GM21576 (cell line): Measurements from ENCODE around the gene GYS1.
"Not testable (repeated sequence)": the region's sequence is repeated elsewhere in the genome, so short reads cannot be mapped to it uniquely, and the experiment has no call there.

Experiments used
- ATAC-seq: cut with Tn5 transposase; IDR thresholded peaks from one replicate; pipeline ENCODE4 v1.9.1; 2021; ENCODE audit warnings: mild to moderate bottlenecking, moderate library complexity; ENCODE audit not compliant: unreplicated experiment

Gene GYS1

DNA sequence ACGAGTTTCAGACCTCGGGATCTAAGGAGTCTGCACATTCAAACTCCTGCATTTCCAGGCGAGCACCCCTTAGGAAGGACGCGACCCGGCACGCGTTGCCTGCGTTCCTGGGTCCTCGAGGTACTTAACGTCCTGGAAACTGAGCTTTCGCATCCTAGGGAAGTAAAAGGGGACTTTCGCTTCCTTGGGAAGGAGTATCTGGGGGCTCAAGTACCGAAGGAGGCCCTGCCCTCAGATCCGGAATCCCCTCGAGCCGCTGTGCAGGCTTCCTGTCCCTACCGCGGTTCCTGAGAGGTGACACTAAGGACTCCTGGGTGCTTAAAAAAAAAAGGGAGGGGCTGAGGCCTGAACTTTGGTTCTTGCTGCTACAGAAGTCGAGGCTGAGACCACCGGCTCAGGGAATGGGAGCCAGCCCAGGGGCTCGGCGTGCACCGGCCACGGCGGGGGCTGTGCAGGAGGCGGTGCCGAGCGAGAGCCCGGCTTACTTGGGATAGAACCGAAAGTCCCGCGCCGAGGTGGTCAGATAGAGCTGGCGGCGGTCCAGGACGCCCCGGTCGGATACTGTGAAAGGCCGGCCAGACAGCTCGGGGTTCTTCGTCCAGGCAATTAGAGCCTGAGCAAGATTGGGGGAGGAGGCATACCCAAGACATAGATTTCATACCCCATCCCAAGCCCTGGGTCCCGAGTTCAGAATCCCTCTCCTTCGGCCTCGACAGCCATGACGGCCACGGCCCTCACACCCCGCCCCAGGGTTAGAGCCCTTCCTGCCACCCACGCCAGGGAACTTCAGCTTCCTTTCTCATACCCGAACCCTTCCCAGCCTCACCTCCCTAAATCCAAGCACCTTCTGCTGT, 25.5 kb upstream of the GYS1 start:
- not testable (repeated sequence) for ATAC-seq

DNA sequence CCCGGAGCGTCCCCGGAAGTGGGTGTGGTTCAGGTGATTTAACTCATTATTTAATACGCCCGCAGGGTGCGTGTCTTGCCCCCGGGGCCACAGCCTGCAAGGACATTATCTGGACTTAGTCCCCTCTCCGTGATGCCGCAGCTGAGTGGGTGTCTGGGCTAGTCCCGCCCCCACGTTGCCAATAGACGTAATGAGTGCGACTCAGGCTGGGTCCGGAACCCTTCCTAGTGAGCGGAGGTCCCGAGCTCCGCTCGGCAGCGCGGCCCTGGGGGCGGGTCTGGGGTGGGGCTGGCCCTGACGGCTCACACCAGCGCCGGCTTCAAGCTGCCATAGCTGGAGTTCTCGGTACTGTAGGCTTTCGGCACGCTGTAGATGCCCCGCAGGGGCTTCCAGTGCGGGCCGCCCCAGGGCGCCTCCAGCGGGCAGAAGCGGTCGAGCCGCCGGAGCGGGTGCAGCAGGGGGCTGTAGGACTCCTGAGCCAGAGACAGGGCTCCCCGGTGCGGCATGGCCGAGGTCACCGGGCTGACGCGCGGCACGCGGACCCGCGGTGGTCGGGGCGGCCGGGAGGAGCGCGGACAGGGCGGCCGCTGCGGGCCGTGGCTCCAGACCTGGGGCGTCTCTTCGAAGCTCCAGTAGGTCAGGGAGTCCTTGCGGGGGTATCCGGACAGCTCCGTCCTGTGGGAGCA, 24.7 kb upstream of the GYS1 start:
- ATAC-seq: no peak

DNA sequence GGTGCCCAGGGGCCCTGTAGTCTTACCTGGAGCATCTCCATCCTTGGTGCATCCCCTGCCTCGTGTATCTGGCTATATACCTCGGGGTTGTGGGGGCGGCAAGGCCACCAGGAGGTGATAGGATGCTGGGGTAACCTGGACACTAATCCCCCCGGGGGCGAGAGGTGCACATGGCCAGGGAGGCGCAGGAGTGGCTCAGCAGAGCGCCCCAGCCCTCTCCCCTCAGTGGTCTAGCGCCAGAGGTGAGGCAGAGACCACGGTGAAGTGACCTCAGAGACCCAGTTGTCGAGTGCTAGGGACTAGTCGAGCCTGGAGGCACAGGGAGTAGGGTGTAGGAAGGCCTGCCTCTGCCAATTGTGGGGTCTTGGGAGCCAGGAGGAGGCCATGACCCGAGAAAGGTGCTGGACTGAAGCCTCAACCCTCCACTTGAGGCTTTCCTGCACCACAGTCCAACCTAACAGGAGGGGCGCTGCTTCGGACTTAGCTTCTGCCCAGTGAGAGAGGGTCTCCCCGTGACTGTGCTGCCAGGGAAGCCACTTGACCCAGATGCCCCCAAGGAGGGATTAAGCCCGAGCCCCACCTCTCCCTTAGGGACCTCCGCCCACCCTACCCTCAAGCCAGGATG, 24.0 kb upstream of the GYS1 start, which contains the start of gene LHB:
TSS of gene LHB (minus strand) at position 51 of the 625 bp plus-strand sequence. CDS start at position 41, 10 bp downstream.
- no peak for ATAC-seq

DNA sequence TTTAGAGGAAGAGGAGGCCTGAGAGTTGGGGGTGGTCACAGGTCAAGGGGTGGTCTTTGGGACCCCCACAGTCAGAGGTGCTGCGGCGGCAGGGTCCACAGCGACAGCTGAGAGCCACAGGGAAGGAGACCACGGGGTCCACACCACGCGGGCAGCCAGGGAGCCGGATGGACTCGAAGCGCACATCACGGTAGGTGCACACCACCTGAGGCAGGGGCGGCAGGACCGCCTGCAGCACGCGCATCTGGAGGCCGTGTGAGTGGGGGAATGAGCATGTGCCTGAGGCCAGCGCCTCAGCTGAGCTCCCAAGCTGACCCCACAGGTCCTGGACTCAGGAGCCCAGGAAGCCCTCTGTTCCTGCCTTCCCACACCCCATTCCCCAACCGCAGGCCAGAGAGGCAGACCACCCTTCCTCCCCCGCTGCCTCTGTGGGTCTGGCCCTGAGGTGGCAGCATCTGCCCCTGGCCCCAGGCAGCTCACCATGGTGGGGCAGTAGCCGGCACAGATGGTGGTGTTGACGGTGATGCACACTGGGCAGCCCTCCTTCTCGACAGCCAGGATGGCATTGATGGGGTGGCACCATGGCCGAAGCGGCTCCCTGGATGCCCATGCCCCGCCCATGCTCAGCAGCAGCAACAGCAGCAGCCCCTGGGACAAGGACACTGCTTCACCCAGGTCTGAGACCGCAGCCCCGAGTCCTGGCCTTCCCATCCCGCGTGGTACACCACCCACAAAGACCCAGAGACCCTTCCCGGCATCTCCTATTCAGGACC, 23.1 kb upstream of the GYS1 start:
- ATAC-seq: no peak

DNA sequence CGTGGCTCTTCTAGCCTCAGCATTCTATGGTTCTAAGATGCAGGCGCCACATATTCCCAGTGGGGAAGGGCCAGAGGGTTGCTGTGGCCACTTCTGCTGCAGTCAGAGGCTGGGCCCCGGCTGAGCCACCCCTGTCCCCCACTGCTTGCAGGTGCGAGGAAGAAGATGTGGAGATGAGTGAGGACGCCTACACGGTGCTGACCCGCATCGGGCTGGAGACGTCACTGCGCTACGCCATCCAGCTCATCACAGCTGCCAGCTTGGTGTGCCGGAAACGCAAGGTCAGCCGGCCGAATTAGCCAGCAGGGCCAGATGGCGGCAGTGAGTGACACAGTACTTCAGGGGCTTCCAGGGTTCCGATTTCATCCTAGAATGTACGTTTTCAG, 21.8 kb upstream of the GYS1 start:
- ATAC-seq: no peak

DNA sequence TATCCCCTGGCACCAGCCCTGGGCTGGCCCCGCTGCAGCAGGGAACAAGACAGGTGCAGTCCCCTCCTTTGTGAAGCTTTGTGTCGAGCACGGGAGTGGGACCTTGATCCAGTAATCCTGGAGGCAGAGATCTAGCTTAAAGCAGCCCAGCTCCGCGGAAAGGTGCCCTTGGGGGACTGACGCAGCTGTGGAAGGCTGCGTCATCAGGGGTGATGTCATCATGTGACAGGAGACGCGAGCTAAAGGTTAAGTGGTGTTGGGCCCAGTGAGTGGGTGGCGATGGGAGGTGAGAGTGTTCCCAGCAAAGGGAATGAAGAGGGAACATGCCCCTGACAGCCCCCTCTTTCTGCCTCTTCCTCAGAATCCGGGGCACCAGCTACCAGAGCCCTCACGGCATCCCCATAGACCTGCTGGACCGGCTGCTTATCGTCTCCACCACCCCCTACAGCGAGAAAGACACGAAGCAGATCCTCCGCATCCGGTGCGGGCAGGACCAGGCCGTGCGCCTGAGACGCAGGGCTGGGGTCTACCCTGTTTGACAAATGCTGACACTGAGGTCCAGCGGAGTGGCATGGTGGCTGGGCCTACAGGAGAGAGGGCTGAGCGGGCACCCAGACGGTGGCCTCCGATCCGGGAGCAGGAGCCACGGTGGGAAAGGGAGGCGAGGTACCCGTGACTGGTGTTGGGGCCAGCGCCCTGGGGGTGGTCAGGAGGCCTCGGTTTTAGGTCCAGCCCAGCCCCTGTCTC, 21.2 kb upstream of the GYS1 start:
- ATAC-seq: no peak

DNA sequence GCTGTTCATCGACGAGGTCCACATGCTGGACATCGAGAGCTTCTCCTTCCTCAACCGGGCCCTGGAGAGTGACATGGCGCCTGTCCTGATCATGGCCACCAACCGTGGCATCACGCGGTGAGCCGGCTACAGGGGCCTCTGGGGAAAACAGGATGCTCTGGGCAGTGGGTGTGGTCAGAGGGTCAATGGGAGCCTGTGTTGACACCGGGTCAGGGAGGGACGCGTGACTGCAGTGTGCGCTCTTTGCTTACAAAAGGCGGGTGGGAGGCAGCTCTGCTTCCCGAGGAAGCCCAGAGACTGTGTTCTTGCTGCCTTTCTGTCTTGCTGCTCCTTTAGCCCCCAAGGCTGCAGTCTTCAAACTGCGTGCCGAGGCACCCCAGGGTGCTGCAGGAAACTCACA, 18.1 kb upstream of the GYS1 start:
- ATAC-seq: no peak

DNA sequence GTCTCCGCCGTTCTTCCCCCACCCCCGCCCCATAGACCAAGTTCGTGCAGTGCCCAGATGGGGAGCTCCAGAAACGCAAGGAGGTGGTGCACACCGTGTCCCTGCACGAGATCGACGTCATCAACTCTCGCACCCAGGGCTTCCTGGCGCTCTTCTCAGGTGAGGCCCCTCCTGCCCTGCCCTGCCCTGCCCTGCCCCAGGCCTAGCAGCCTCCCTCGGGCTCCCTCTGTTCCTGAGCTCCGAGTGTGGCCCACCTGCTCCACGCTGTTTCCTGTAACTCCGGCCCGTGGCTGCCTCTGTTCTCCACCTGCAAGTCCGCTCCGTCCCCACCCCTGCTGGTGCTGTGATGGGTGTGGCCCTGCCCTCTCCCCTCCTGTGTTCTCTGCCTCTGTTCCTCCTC, 17.3 kb upstream of the GYS1 start:
- ATAC-seq: no peak

DNA sequence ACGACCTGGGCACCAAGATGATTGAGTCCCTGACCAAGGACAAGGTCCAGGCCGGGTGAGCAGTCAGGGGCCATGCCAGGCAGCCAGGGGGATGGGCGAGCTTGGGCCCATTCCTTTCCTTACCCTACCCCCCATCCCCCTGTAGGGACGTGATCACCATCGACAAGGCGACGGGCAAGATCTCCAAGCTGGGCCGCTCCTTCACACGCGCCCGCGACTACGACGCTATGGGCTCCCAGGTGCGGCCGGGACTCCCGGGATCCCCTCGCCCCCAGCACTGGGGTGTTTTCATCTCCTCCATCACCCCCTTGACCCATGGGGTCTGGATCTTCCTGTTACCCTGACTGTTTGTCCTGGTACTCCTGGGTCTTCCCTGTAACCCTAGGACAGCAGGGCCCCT, 16.7 kb upstream of the GYS1 start:
- no peak for ATAC-seq

DNA sequence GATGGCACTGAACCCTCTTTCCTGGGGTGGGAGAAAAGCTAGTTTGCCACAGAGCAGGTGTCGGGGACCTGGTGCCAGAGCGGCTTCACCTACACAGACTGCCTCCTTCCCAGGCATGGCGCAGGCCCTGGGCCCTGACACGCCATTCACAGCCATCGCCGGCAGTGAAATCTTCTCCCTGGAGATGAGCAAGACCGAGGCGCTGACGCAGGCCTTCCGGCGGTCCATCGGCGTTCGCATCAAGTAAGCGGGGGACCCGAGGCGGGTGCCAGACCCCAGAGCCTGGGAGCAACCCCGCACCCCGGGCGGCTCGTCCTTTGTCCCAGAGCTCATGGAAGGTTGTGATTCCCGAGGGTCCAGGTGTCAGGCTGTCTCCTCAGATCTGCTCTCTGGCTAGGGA, 13.8 kb upstream of the GYS1 start:
- no peak for ATAC-seq

DNA sequence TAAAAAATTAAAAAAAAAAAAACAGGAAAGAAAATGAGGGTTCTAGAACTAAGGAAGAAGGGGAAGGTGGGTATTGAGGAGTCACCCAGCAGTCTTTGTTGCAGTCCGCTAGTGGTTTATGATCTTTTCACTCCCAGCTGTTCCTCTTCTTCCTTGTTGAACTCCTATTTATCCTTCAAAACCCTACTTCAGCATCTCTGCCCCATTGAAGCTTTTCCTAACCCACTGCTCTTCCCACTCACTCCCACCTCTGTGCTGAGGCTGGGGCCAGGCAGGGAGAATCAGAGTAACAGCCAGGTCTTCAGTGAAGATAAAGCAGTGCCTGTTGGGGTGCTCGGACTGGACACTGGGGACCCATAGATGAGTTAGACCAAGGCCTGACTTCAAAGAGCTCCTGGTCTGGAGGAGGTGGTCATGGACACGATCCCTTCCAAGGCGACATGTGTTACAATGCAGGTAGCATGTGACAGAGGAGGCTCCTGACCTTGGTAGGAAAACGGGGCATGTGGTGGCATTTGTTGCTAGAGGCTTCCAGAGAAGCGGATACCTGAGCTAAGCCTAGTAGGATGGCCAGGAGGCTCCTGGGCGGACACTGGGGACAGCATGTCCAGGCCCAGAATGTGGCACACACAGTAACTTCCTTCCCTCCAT, 12.0 kb upstream of the GYS1 start:
- ATAC-seq: no peak

DNA sequence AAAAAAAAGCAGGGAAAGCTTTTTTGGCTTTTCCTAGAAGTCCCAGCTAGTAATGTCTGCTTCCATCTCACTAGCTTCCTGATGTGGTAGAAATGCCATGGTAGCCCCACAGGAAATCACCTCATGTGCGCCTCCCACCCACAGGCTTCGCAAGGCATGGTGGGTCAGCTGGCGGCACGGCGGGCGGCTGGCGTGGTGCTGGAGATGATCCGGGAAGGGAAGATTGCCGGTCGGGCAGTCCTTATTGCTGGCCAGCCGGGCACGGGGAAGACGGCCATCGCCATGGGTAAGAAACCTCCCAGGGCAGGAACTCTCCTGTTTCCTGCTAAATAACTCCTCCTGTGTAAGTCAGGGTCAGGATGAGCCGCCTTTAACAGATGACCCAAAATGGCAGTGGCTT, 11.0 kb upstream of the GYS1 start:
- no peak for ATAC-seq

DNA sequence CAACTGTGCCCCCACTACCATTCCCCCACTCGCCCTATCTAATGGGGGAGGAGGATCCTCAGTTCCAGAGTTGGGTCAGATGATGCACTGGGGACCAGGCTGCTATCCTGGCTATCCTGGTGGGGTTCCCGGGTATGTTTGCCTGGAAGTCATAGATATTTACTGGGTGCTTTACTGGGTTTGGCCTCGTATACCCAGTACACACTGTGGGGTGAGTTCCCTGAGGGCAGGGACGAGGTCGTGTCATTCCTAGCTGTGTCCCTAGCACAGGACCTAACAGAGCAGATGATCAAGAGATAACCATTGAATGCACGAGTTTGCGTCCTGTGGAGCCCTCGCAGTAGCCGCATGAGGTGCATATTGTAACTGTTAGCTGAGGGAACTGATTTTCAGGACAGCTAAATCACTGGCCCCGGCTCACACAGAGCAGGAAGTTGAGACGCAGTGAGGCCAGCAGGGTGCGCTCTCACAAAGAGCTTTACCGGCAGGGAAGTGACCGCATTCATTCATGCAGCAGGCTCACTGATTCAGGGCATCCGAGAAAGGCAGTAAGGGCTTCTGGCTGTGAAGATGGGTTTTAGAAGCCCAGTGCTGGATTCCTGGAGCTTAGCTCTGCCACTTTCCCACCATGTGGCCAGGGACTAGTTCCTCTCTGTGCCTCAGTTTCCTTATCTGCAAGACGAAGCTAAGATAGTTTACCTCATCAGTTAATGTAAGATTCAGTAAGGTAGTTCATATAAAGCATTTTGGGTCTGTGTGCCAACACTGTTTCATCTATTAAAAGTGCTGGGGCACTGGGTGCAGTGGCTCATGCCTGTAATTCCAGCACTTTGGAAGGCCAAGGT, 6.6 kb upstream of the GYS1 start:
- no peak for ATAC-seq

DNA sequence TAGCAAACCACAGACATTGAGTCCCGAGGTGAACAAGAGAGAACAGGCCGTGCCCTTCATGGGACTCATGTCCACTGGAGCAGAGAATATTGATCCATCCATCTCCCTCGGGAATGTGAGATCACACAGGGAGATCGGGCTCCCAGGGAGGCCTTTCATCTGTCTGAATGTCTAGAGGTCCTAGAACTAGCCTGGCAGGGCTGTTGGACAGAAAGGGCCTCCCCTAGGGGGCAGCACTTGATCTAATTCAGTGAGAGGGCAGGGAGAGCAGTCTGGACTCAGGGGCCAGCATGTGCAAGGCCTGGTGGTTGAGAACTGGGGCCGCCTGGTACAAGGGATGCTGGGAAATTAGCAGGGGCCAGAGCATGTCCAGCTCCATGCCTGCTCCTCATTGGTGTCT, 4.9 kb upstream of the GYS1 start:
- ATAC-seq: no peak

DNA sequence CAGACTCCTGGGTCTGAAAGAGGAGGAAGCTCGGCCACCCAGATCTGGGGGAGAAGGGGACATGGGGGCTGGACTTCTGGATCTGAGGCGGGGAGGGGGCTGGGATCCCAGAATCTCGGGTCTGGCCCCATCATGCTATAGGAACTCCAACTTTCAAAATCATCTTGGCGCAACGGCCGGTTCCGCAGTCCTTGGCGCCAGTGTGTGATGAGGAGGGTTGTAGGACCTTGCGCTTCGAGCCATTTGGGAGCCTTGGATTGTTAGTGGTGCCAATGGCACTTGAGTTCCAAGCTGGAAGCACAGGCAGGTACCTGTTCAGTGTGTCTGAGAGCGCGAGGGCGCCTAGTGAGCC, 902 bp upstream of the GYS1 start:
- ATAC-seq: no peak

DNA sequence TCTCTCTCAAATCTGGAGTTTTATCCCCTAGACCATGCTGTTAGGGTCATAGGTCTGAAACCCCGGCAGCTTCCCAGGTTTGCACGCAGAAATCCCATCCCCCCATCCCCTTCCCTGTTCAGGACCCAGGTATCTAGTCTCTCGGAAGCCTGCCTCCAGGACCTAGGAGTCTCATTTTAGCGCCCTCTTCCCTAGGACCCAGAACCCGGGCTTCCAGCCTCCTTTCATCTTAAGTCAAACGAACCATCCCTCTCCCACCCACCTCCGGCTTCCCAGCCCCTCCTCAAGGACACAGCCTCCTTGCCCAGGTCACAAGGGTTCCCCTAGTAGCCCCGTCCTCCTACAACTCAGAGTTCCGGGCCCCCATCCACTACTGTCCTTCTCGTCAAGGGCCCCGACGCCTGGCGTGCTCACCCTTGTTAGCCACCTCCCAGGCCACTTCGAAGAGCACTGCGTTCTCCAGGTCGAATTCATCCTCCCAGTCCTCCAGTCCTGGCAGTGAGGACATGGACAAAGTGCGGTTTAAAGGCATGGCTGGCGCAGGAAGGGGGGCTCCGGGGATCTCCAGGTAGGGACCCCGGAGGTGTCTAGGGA, 431 bp downstream of the GYS1 start:
- peak; percentile 6 for ATAC-seq

DNA sequence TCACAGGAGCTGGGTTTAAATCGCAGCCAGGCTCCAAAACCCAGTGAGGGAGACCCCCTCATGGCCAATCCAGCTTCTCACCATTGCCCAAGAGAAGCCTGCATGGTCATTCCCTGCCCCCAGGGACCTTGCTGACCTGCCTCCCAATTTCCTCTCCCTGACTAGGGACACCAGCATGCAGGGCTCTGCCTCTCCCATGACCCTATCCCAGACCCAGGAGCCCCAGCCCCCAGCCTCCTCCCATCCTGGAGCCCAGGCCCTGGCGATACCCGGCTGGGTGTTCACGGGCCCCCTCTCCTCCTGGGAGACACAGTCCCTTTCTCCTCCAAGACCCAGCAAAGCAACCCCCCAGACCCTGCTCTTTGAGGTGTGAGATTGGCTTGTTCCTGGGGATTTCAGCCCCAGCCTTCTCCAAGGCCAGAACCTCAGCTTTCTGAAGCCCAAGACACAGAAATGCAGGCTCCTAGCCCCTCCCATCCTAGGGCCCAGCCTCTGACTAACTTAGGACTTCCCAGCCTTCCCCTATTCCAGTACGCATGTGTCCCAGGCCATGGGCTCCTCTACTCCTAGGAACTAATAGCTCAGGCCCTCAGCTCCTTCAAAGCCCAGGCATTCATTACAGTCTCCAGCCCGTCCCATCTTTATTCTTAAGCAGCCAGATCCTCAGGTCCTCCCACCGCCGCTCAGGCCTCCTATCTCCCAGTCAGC, 1.1 kb downstream of the GYS1 start:
- ATAC-seq: no peak

DNA sequence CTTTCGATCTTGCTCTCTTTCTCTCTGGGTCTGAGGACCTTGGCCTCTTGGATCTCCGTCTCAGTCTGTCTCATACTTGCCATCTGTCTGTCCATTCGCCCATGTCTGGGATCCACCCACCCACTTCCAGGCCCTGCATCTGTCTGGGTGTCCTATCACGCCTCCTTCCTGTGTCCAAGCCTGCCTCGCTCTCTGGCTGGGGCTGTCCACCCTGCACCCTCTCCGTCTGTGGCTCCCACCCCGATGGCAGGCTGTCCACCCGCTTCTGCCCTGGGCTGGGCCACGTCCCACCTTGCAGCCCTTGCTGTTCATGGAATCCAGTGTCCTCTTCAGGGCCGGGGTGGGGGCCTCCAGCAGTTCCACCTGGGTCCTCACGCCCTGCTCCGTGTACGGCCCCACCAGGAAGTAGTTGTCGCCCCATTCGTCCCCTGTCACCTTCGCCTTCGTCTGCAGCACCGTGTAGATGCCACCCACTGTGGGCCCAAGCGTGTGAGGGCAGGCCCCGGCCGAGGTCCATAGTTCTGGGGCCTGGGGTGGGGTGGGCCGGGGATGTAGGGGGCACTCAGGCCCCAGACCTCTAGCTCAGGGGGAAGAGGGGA, 2.0 kb downstream of the GYS1 start:
- ATAC-seq: no peak
